Bronchial epithelial cell (primary cell): ENCODE measurements around the gene VAMP1. TPM values are rescaled to one million over a fixed set of nuclear protein-coding genes. Genes with fewer than 3 reads are reported as not detected.
"Not testable (repeated sequence)": the region's sequence is repeated elsewhere in the genome, so short reads cannot be mapped to it uniquely, and the experiment has no call there.

ENCODE experiments used
- DNase-seq: peaks from one replicate; pipeline ENCODE4 v3.0.0-alpha.2; 2010; ENCODE audit warnings: low read depth
- FAIRE-seq: peaks from 2 replicates; lab custom pipeline; 2011; peaks lifted over from hg19 to GRCh38; lab: Jason Lieb, UNC
- H3K27me3 ChIP-seq: 2 replicates; pipeline ENCODE4 v1.5.1; 2011; ENCODE audit warnings: low read length; ENCODE audit not compliant: control insufficient read depth, insufficient read depth
- H3K36me3 ChIP-seq: 2 replicates; pipeline ENCODE4 v1.5.1; 2011; ENCODE audit warnings: low read length; ENCODE audit not compliant: control insufficient read depth, insufficient read depth
- H3K4me3 ChIP-seq: 2 replicates; pipeline ENCODE4 v1.5.1; 2011; ENCODE audit warnings: mild to moderate bottlenecking, low read depth, low read length, control low read depth
- total RNA-seq: library from RNA; depleted of rRNA; stranded (reverse); fragments of >200 nt; gene quantifications from 2 replicates; pipeline ENCODE4 v1.2.1, GENCODE V29; 2014
- TF ChIP-seq, protein P1 (sequence below): IDR thresholded peaks from 2 replicates; pipeline ENCODE4 v1.5.1; 2011; ENCODE audit warnings: mild to moderate bottlenecking, moderate library complexity, low read length, control low read depth, inconsistent platforms; ENCODE audit not compliant: insufficient read depth, severe bottlenecking

The VAMP1 gene
- total RNA-seq, 1 donor from 2014 or later = 0.26 TPM

DNA sequence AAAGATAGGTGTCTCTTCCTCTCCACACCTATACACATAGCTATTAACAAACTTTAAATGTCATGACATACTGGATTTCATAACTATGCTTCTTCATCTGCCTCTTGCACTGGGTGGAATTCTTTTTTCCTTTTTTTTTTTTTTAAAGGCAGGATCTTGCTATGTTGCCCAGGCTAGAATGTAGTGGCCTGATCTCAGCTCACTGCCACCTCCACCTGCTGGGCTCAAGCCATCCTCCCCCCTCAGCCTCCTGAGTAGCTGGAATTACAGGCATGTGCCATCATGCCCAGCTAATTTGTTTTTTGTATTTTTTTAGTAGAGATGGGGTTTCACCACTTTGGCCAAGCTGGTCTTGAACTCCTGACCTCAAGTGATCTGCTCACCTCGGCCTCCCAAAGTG, 17.8 kb upstream of the VAMP1 start:
- FAIRE-seq = no peak
- peaks cover 3% of the 10 kb centered on the region for H3K36me3 ChIP-seq
- no peaks in the 10 kb centered on the region for H3K27me3 ChIP-seq
- no peak overlapping the region for H3K4me3 ChIP-seq
- no peak for DNase-seq
- TF ChIP-seq, protein P1, sequence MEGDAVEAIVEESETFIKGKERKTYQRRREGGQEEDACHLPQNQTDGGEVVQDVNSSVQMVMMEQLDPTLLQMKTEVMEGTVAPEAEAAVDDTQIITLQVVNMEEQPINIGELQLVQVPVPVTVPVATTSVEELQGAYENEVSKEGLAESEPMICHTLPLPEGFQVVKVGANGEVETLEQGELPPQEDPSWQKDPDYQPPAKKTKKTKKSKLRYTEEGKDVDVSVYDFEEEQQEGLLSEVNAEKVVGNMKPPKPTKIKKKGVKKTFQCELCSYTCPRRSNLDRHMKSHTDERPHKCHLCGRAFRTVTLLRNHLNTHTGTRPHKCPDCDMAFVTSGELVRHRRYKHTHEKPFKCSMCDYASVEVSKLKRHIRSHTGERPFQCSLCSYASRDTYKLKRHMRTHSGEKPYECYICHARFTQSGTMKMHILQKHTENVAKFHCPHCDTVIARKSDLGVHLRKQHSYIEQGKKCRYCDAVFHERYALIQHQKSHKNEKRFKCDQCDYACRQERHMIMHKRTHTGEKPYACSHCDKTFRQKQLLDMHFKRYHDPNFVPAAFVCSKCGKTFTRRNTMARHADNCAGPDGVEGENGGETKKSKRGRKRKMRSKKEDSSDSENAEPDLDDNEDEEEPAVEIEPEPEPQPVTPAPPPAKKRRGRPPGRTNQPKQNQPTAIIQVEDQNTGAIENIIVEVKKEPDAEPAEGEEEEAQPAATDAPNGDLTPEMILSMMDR = no peak

DNA sequence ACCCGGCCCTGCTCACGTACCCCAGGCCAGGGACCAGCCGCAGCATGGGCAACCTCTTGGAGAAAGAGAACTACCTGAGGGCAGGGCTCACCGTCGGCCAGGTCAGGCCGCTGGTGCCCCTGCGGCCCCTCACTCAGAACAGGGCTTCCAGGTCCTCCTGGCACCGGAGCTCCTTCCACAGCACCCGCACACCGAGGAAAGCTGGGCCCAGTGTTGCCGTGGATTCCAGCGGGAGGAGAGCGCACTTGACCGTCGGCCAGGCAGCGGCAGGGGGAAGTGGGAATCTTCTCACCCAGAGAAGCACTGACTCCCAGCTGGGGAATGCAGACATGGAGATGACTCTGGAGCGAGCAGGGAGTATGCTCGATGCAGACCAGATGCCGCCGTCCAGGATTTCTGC, 7.9 kb upstream of the VAMP1 start:
- Histone ChIP-seq H3K36me3 (no peaks in the 10 kb centered on the region), H3K27me3 (peaks cover 2% of the 10 kb centered on the region), H3K4me3 (no peak overlapping the region)
- TF ChIP-seq, protein P1 = no peak
- no peak for FAIRE-seq
- DNase-seq = no peak

DNA sequence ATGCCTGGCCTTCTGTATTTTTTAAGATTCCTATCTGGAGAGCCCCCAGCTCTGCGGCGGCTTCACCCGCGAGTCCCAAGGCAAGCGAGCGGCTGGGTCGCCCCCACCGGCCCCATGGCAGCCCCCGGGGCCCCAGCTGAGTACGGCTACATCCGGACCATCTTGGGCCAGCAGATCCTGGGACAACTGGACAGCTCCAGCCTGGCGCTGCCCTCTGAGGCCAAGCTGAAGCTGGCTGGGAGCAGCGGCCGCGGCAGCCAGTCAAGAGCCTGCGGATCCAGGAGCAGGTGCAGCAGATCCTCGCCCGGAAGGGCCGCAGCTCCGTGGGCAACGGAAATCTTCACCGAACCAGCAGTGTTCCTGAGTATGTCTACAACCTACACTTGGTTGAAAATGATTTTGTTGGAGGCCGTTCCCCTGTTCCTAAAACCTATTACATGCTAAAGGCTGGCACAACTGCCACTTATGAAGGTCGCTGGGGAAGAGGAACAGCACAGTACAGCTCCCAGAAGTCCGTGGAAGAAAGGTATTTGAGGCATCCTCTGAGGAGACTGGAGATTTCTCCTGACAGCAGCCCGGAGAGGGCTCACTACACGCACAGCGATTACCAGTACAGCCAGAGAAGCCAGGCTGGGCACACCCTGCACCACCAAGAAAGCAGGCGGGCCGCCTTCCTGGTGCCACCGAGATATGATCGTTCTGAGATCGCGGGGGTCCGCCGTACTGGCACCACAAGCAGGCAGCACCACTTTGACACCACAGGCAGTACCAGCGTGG, 7.3 kb upstream of the VAMP1 start:
- not testable (repeated sequence) for H3K27me3 ChIP-seq, FAIRE-seq, DNase-seq, H3K4me3 ChIP-seq, H3K36me3 ChIP-seq

DNA sequence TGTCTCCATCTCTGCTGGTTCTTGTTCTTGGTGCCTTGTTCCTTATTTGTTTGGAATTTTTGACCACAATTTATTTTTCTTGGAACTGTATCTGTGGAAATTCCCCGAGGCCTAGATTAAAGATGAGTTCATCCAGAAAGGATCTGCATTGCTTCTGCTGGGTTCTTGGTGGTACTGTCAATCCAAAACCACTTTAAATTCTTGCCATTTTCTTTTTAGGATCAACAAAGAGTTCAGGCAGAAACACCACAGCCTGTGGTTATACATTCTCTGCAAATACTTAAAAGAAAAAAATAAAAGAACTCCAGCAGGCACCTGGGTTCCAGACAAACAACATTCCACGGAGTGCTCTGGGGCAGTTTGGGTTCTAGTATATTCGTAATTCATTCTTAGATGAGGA, 6.0 kb upstream of the VAMP1 start:
- TF ChIP-seq, protein P1 = no peak
- DNase-seq (no peak), FAIRE-seq (no peak)
- Histone ChIP-seq H3K4me3 (no peak overlapping the region), H3K36me3 (no peaks in the 10 kb centered on the region), H3K27me3 (peaks cover 2% of the 10 kb centered on the region)

DNA sequence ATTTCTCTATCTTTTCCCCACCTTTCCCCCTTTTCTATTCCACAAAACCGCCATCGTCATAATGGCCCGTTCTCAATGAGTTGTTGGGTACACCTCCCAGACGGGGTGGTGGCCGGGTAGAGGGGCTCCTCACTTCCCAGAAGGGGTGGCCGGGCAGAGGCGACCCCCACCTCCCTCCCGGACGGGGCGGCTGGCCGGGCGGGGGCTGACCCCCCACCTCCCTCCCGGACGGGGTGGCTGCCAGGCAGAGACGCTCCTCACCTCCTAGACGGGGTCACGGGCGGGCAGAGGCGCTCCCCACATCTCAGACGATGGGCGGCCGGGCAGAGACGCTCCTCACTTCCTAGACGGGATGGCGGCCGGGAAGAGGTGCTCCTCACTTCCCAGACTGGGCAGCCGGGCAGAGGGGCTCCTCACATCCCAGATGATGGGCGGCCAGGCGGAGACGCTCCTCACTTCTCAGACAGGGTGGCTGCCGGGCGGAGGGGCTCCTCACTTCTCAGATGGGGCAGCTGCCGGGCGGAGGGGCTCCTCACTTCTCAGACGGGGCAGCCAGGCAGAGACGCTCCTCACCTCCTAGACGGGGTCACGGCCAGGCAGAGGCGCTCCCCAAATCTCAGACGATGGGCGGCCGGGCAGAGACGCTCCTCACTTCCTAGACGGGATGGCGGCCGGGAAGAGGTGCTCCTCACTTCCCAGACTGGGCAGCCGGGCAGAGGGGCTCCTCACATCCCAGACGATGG, 4.9 kb upstream of the VAMP1 start:
- not testable (repeated sequence) for H3K27me3 ChIP-seq, H3K4me3 ChIP-seq, H3K36me3 ChIP-seq, DNase-seq, FAIRE-seq

DNA sequence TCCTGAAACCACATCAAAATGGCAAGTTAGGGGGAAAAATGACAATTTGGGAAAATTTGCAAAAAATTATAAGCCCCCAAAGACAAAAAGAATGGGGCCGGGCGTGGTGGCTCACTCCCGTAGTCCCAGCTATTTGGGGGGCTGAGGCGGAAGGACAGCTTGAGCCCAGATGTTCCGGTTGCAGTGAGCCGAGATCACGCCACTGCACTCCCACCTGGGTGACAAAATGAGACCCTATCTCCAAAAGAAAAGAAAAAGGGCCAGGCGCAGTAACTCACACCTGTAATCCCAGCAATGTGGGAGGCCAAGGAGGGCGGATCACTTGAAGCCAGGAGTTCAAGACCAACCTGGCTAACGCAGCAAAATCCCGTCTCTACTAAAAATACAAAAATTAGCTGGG, 2.0 kb upstream of the VAMP1 start:
- no peaks in the 10 kb centered on the region for H3K27me3 ChIP-seq
- FAIRE-seq (no peak), DNase-seq (no peak)
- TF ChIP-seq, protein P1 = no peak
- no peaks in the 10 kb centered on the region for H3K36me3 ChIP-seq
- H3K4me3 ChIP-seq = no peak overlapping the region
